NOMO-1 (cell line): ENCODE measurements around the gene RAI1.

Experiments used
- DNase-seq, 2 experiments: peaks; one replicate each; lab custom pipeline; 2025; ENCODE audit not compliant: unreplicated experiment in 2 of 2; lab: John Stamatoyannopoulos, UW

The RAI1 gene

GRCh38 chr17:17714879-17715278 lies 33.6 kb downstream of the RAI1 start:
- DNase-seq: no peak

DNA sequence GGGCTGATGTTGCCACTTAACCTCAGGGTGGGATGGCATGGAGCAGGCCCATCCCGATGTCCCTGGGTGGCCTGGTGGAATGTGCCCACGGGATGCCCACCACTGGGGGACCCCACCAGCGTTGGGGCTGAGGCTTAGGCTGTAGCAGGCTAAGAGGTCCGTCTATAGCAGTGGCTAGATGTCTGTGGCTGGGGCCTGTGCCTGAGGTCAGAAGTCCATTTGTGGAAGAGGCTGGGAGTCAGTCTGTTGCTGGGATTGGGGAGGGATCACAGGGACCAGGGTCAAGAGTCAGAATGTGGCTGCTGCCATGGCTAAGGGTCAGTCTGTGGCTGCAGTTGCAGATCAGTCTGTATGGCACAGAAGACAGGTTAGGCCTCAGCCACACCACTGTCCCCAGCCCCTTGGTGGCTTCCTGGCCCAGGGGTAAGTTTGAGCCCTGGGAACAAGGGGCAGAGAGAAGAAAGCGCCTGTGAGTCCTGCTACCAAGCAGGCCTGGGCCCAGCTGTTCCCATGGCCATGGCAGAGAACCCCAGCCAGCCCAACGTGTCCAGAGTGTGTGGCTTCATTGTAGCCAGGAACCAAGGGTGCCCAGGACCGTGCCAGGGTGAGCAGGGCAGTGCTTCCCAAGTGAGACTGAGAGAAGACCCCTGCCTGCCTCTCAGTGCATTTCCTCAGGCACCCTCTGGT lies 35.7 kb downstream of the RAI1 start:
- no peak for DNase-seq

DNA sequence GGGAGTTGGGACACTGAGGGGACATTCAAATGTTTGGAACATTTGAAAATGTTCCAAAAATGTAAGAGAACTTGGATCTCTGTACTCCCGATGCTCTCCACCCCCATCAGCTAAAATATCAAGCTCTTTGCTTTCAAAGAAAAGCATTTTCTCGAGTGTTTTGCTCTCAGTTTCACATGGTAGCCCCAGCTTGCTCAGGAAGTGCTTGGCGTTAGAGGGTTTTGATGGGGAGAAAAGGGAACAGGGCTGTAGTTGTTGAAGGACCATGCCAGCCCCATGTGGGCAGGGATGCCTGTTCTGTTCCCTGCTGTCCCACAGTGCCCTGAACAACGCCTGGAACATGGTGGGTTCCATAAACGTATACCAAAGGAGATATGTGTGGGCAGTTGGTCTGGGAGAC lies 37.0 kb downstream of the RAI1 start:
- no peak for DNase-seq

- no peak for DNase-seq
These were observed 38.1 kb downstream of the RAI1 start for GRCh38 chr17:17719199-17719940.

- no peak for DNase-seq
These were observed 38.8 kb downstream of the RAI1 start for GRCh38 chr17:17719966-17720543.

DNA sequence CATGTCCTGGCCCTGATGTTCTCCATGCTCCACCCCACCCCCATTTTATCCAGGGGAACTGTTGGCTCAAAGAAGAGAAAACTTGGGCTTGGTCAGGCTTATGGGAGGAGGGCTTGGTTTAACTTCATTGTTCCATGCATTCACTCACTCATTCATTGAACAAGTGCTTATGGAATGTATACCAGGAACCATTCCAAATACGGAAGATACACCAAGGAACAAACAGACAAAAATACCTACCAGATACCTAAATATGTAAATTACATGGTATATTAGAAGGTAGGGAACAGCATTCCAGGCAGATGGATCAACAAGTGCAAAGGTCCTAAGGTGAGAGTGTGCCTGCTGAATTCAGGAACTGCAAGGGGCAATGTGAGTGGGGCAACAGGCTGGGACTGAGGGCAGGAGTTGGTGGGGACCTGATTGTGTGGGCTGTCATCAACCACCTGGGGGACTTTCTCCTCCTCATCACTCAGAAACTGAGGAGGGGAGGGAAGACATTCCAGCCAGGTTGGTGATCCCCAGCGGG lies 39.9 kb downstream of the RAI1 start:
- no peak for DNase-seq

DNA sequence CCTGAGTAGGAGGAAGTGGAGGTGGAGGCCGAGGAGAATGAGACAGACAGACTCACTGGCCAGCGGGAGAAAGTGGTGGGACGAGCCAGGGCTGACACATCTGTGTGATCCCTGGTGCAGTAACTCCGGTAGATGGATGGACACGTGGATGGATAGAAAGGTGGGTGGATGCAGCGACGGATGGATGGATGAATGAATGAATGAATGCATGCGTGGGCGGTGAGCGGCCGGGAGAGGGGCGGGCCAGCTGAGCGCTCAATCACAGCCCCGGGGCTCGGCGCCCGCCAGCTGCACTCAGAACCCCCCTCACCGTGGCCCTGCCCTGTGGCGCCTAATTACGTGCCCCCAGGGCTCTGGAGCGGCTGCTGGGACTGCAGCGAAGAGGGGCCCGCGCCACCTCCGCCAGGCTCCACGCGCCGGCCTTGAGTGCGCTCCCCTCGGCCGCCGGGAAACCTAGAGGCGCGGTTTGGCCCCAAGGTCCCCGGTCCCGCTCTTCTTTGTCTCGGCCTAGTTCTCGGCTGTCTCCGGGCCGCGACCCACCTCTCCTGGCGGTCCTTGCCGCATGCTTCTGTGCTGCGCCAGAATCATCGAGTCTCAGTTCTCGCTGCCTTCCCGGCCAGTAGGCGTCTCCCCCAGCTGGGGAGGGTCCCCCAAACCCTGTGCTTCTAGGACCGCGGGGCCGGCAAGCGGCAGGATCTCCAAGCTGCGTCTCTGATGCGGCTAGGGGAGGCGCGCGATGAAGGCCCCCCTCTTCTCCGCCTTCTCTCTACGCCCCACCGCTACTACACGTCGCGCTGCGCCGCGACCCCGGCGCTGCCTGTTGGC lies 41.0 kb downstream of the RAI1 start:
- DNase-seq: no peak

GRCh38 chr17:17722906-17723353 lies 41.7 kb downstream of the RAI1 start:
- DNase-seq: no peak

- no peak for DNase-seq
These were observed 42.4 kb downstream of the RAI1 start for GRCh38 chr17:17723354-17724261.

GRCh38 chr17:17724307-17725010 lies 43.2 kb downstream of the RAI1 start:
- no peak for DNase-seq

DNA sequence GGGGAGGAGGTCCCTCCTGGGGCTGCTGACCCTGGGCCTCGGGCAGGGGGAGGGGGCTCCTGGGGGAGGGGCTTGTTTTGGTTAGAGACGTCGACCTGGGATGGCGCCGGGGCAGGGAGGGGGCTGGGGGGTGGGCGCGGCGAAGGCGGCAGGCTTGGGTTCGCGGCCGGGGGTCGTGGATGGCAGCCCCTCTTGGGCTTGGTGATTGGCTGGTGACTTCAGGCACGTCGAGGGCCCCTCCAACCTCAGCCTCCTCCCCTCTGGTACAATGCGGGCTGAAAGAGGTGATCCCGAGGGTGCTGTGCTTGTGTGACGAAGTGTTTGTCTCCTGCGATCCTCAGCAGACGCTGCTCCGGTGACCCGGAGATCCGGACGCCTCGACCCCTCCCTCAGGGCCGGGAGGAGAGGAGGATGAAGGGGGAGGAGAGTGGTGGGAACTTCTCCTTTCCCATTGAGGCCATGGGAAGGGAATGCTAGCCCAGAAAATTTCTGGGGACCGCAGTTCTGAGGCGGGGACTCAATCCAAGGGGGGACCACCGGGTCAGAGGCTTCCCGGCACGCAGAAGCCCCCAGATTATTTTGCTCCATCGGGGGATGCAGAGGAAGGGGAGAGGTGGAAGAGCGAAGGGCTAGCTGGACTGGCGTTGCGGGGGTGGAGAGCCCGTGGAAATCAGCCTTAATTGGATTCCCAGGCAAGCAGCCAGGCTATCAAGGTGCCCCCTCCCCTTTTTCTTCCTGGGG lies 43.9 kb downstream of the RAI1 start:
- DNase-seq: no peak

GRCh38 chr17:17725752-17726457 lies 44.6 kb downstream of the RAI1 start:
- DNase-seq: peak in 1 of 2 experiments; percentile 34

GRCh38 chr17:17726458-17727060 lies 45.3 kb downstream of the RAI1 start:
- DNase-seq: peak; percentile 11 to 22

GRCh38 chr17:17727111-17727659 lies 45.9 kb downstream of the RAI1 start:
- DNase-seq: no peak

- no peak for DNase-seq
These were observed 46.9 kb downstream of the RAI1 start for GRCh38 chr17:17728146-17728545.

- DNase-seq: no peak
These were observed 47.4 kb downstream of the RAI1 start for GRCh38 chr17:17728550-17729251.
